B cell (primary cell): ENCODE measurements around the gene PHC2. TPM values are rescaled to one million over a fixed set of nuclear protein-coding genes. Genes with fewer than 3 reads are reported as not detected.

Experiments
- ATAC-seq: fragments of 200-7000 bp; cut with Tn5 transposase; one replicate; pipeline ENCODE4 v1.10.0; 2021; ENCODE audit warnings: low read depth, mild to moderate bottlenecking, moderate number of reproducible peaks, moderate library complexity
- CTCF ChIA-PET: fragments of 350-600 bp; sonication (Branson Sonifier 250); formaldehyde crosslinking; loops from one replicate; lab custom pipeline; 2021; ENCODE audit warnings: antibody characterized with exemption, inconsistent platforms; lab: Charles Lee
- POLR2A ChIA-PET: fragments of 350-600 bp; sonication (Branson Sonifier 250); formaldehyde crosslinking; loops from one replicate; lab custom pipeline; 2021; ENCODE audit warnings: antibody characterized with exemption; lab: Charles Lee
- DNase-seq: peaks from one replicate; pipeline ENCODE4 v3.0.0; 2013
- H2AFZ ChIP-seq: 2 replicates; pipeline ENCODE4 v1.6.1; 2012; ENCODE audit warnings: mild to moderate bottlenecking, low read depth, low read length; ENCODE audit not compliant: insufficient read depth, poor library complexity, severe bottlenecking
- H3K27ac ChIP-seq, 2 donors: 1 replicate in 1 of 2; 2 replicates in 1 of 2; pipeline ENCODE4 v1.5.1; 2012 to 2013; ENCODE audit warnings: low read length in 2 of 2, mild to moderate bottlenecking in 2 of 2, moderate library complexity in 1 of 2
- H3K27me3 ChIP-seq, 4 experiments: fragments of 200-600 bp in 1 of 4; sonication (generic) in 1 of 4; replicated peaks in 1 of 4; 1 replicate in 2 of 4; 2 replicates in 2 of 4; pipeline versions ENCODE4 v1.6.1 to v1.7.0; 2013 to 2016; ENCODE audit warnings: low read length in 3 of 4, mild to moderate bottlenecking in 2 of 4, mixed read lengths in 1 of 4, moderate library complexity in 1 of 4; ENCODE audit not compliant: insufficient read depth in 4 of 4, control insufficient read depth in 3 of 4; ENCODE audit errors: control extremely low read depth in 1 of 4
- H3K36me3 ChIP-seq, 2 experiments: replicated peaks in 1 of 2; 1 replicate in 1 of 2; 2 replicates in 1 of 2; pipeline versions ENCODE4 v1.6.1 to v1.7.1; 2013; ENCODE audit warnings: low read length in 1 of 2; ENCODE audit not compliant: insufficient read depth in 2 of 2, control insufficient read depth in 1 of 2; ENCODE audit errors: control extremely low read depth in 1 of 2, extremely low read depth in 1 of 2
- H3K4me1 ChIP-seq, 2 donors: fragments of 200-600 bp in 1 of 2; sonication (generic) in 1 of 2; 1 replicate in 1 of 2; 2 replicates in 1 of 2; pipeline versions ENCODE4 v1.5.1 to v1.6.1; 2013 to 2017; ENCODE audit warnings: low read length in 2 of 2; ENCODE audit not compliant: control insufficient read depth in 2 of 2, insufficient read depth in 2 of 2
- H3K4me2 ChIP-seq: replicated peaks from 2 replicates; pipeline ENCODE3; 2012; ENCODE audit warnings: mild to moderate bottlenecking, low read depth, low read length; ENCODE audit not compliant: poor library complexity, severe bottlenecking
- H3K4me3 ChIP-seq, 5 experiments: fragments of 200-600 bp in 1 of 5; sonication (generic) in 1 of 5; 1 replicate in 3 of 5; 2 replicates in 2 of 5; pipeline versions ENCODE4 v1.5.1 to v1.7.0; 2011 to 2016; ENCODE audit warnings: low read length in 4 of 5, mild to moderate bottlenecking in 4 of 5, low read depth in 2 of 5, control low read depth in 1 of 5, moderate library complexity in 1 of 5; ENCODE audit not compliant: insufficient read depth in 1 of 5; ENCODE audit errors: control extremely low read depth in 1 of 5, extremely low read depth in 1 of 5
- H3K79me2 ChIP-seq: fragments of 200-600 bp; sonication (generic); one replicate; pipeline ENCODE4 v1.6.0; 2016; ENCODE audit warnings: low read length; ENCODE audit not compliant: control insufficient read depth, insufficient read depth
- H3K9ac ChIP-seq: fragments of 200-600 bp; sonication (generic); 2 replicates; pipeline ENCODE4 v1.6.1; 2017; ENCODE audit warnings: mild to moderate bottlenecking, low read length, moderate library complexity
- H3K9me3 ChIP-seq, 3 donors: one replicate each; pipeline versions ENCODE4 v1.6.1 to v1.7.1; 2013; ENCODE audit warnings: low read length in 2 of 3; ENCODE audit not compliant: control insufficient read depth in 2 of 3, insufficient read depth in 1 of 3; ENCODE audit errors: control extremely low read depth in 1 of 3
- H4K20me1 ChIP-seq: 2 replicates; pipeline ENCODE4 v1.6.0; 2012; ENCODE audit warnings: mild to moderate bottlenecking, low read length; ENCODE audit not compliant: insufficient read depth, control insufficient read depth, poor library complexity, severe bottlenecking
- H3K27ac Mint-ChIP-seq: one replicate; pipeline ENCODE4 v1.8.0; 2021; ENCODE audit warnings: mixed read lengths
- H3K27me3 Mint-ChIP-seq: one replicate; pipeline ENCODE4 v1.8.0; 2021; ENCODE audit warnings: mixed read lengths
- H3K4me1 Mint-ChIP-seq: one replicate; pipeline ENCODE4 v1.8.0; 2021; ENCODE audit warnings: mixed read lengths
- H3K4me3 Mint-ChIP-seq: one replicate; pipeline ENCODE4 v1.8.0; 2021; ENCODE audit warnings: mixed read lengths
- H3K9me3 Mint-ChIP-seq: one replicate; pipeline ENCODE4 v1.8.0; 2022; ENCODE audit warnings: mixed read lengths; ENCODE audit not compliant: insufficient read depth
- CTCF ChIP-seq: fragments of 200-600 bp; IDR thresholded peaks from one replicate; pipeline ENCODE4 v1.8.0; 2022; ENCODE audit warnings: antibody characterized with exemption, mild to moderate bottlenecking
- EZH2 ChIP-seq: IDR thresholded peaks from 2 replicates; pipeline ENCODE4 v1.6.1; 2012; ENCODE audit warnings: borderline replicate concordance, low read depth, mild to moderate bottlenecking, moderate library complexity, low read length; ENCODE audit not compliant: insufficient read depth, poor library complexity, severe bottlenecking
- WGBS: methylation state at CpG from one replicate; pipeline ENCODE4 v1.1.5; 2013; ENCODE audit warnings: missing lambda C conversion rate; ENCODE audit not compliant: insufficient coverage; 5-methylcytosine and 5-hydroxymethylcytosine counted together
- intact Hi-C: fragments of 100-400 bp; cut with micrococcal nuclease; formaldehyde crosslinking; loops from one replicate; pipeline ENCODE4 v1.10.0; 2022
- polyA plus RNA-seq: library from polyadenylated mRNA; depleted of rRNA; stranded (reverse); fragments of >200 nt; gene quantifications from 2 replicates; pipeline ENCODE4 v1.2.3, GENCODE V29; 2012
- total RNA-seq, 2 donors: library from RNA; stranded (reverse); fragments of 120-200 nt in 1 of 2; gene quantifications; 1 replicate in 1 of 2; 2 replicates in 1 of 2; pipeline versions ENCODE4 v1.2.3 to v1.2.4, GENCODE V29; 2013 to 2022

PHC2 gene
- total and polyA plus RNA-seq, 2 donors (not counting 1 experiment from before 2014, with no cell fraction given) = 23.1 to 23.4 TPM

GRCh38 chr1:33357099-33357498, 73.8 kb downstream of the PHC2 start:
- ATAC-seq (no peak), DNase-seq (no peak)
- 88% methylated on average over 4 of the region's 5 CpGs for WGBS
- Mint-ChIP-seq H3K9me3 (no peaks in the 10 kb centered on the region), H3K4me3 (no peak overlapping the region), H3K27ac (no peak overlapping the region), H3K4me1 (peaks cover 4% of the 10 kb centered on the region), H3K27me3 (no peaks in the 10 kb centered on the region)
- CTCF ChIA-PET = no interaction called here
- POLR2A ChIA-PET = no interaction called here
- no peaks in the 10 kb centered on the region for H3K36me3 ChIP-seq
- H3K27ac ChIP-seq = no peak overlapping the region
- H3K79me2 ChIP-seq = no peaks in the 10 kb centered on the region
- TF ChIP-seq CTCF = no peak
- TF ChIP-seq EZH2 = no peak
- intact Hi-C loops = no loop called here
- no peaks in the 10 kb centered on the region for H3K9me3 ChIP-seq
- H3K4me1 ChIP-seq = no peaks in the 10 kb centered on the region
- no peak overlapping the region for H3K4me2 ChIP-seq
- H2AFZ ChIP-seq = no peak overlapping the region
- H3K9ac ChIP-seq = no peak overlapping the region
- H3K4me3 ChIP-seq = no peak overlapping the region
- H3K27me3 ChIP-seq = no peaks in the 10 kb centered on the region
- no peaks in the 10 kb centered on the region for H4K20me1 ChIP-seq

- no peaks in the 10 kb centered on the region for H3K36me3 ChIP-seq
- H3K27me3 ChIP-seq = peaks cover 0 to 3% (median 0%) of the 10 kb centered on the region in 4 experiments
- Mint-ChIP-seq H3K27me3 (no peaks in the 10 kb centered on the region), H3K9me3 (no peaks in the 10 kb centered on the region), H3K4me1 (peaks cover 6% of the 10 kb centered on the region), H3K27ac (no peak overlapping the region), H3K4me3 (no peak overlapping the region)
- no peak overlapping the region for H3K4me3 ChIP-seq
- ChIA-PET POLR2A (no interaction called here), CTCF (interaction anchor here (1.7 to 2.9 kb wide), 2 partner anchors 13 to 59 kb away, joined by 5 to 7 read pairs; no protein-coding TSS in a partner anchor)
- no peak overlapping the region for H3K27ac ChIP-seq
- H2AFZ ChIP-seq = no peak overlapping the region
- intact Hi-C loops = loop anchor here (5.0 kb wide), 2 partner anchors 58 to 538 kb away; partner anchors contain the start of genes S100PBP and YARS1
- no peak for TF ChIP-seq CTCF
- TF ChIP-seq EZH2 = no peak
- no peaks in the 10 kb centered on the region for H3K9me3 ChIP-seq
- DNase-seq (no peak), ATAC-seq (no peak)
- WGBS = 90% methylated on average over 16 of the region's 16 CpGs
- no peaks in the 10 kb centered on the region for H4K20me1 ChIP-seq
- no peak overlapping the region for H3K4me2 ChIP-seq
- no peaks in the 10 kb centered on the region for H3K79me2 ChIP-seq
- H3K9ac ChIP-seq = no peak overlapping the region
- H3K4me1 ChIP-seq = peaks cover 7% of the 10 kb centered on the region in 2 donors
Observed at GRCh38 chr1:33354707-33355316, 76.1 kb downstream of the PHC2 start.
